Stimulated activated CD4-positive, alpha-beta T cell treated with anti-CD3 and anti-CD28 coated beads, TNF-alpha, amount 100 ng/mL, for 48 hours (primary cell): ENCODE results near the gene DUSP21.
"Not testable (repeated sequence)": the region's sequence is repeated elsewhere in the genome, so short reads cannot be mapped to it uniquely, and the experiment has no call there.

Experiments
- DNase-seq, 3 donors: peaks; one replicate each; pipeline ENCODE4 v3.0.0-alpha.2; 2020; ENCODE audit warnings: low read depth in 3 of 3

DUSP21 gene

GRCh38 chrX:44843753-44844152, at the start of gene DUSP21:
DUSP21 (plus strand) TSS chrX:44844021; CDS start chrX:44844133, 112 bp downstream.
- no peak for DNase-seq

GRCh38 chrX:44795945-44796450, 47.8 kb upstream of the DUSP21 start:
- no peak for DNase-seq

- no peak for DNase-seq
These were observed 41.2 kb upstream of the DUSP21 start for GRCh38 chrX:44802613-44803012.

- no peak for DNase-seq
These were observed 28.1 kb upstream of the DUSP21 start for GRCh38 chrX:44815681-44816080.

- no peak for DNase-seq
These were observed 27.5 kb upstream of the DUSP21 start for GRCh38 chrX:44816367-44816766.

GRCh38 chrX:44817029-44817428, 26.8 kb upstream of the DUSP21 start:
- no peak for DNase-seq

GRCh38 chrX:44822601-44823000, 21.2 kb upstream of the DUSP21 start:
- no peak for DNase-seq

- DNase-seq = not testable (repeated sequence)
These were observed 20.6 kb upstream of the DUSP21 start for GRCh38 chrX:44823193-44823592.

GRCh38 chrX:44828008-44828605, 15.7 kb upstream of the DUSP21 start:
- DNase-seq = no peak

- DNase-seq = no peak
These were observed 14.0 kb upstream of the DUSP21 start for GRCh38 chrX:44829832-44830231.

- no peak for DNase-seq
These were observed 1.1 kb upstream of the DUSP21 start for GRCh38 chrX:44842550-44843317.

GRCh38 chrX:44843318-44843702, 511 bp upstream of the DUSP21 start:
- DNase-seq = no peak

- no peak for DNase-seq
These were observed 383 bp downstream of the DUSP21 start for GRCh38 chrX:44844204-44844603.

GRCh38 chrX:44850891-44851290, 7.1 kb downstream of the DUSP21 start:
- DNase-seq = not testable (repeated sequence)

- no peak for DNase-seq
These were observed 27.4 kb downstream of the DUSP21 start for GRCh38 chrX:44871114-44871645.

GRCh38 chrX:44871931-44872820, 28.4 kb downstream of the DUSP21 start:
- peak in 1 of 3 donors; percentile 19 for DNase-seq

GRCh38 chrX:44872821-44873414, 29.1 kb downstream of the DUSP21 start, which contains the start of gene KDM6A:
KDM6A (plus strand) TSS chrX:44873188; CDS start chrX:44873552, 364 bp downstream.
- DNase-seq = peak; percentile 84 to 99 (median 93)

- DNase-seq = peak in 1 of 3 donors; percentile 51
These were observed 29.8 kb downstream of the DUSP21 start for GRCh38 chrX:44873415-44874276.

- DNase-seq = peak in 1 of 3 donors; percentile 40
These were observed 30.8 kb downstream of the DUSP21 start for GRCh38 chrX:44874420-44875184.

- no peak for DNase-seq
These were observed 31.3 kb downstream of the DUSP21 start for GRCh38 chrX:44875185-44875489.
